Stimulated activated CD8-positive, alpha-beta memory T cell treated with anti-CD3 and anti-CD28 coated beads, Interleukin-7, amount 100 ng/mL, for 1 hour (primary cell): ENCODE measurements around the gene C10orf90.

ENCODE experiments used
- DNase-seq, 2 donors: peaks; one replicate each; pipeline ENCODE4 v3.0.0-alpha.2; 2020; ENCODE audit warnings: low read depth in 2 of 2

Gene C10orf90

GRCh38 chr10:126465771-126466170 lies 204.7 kb downstream of the C10orf90 start:
- no peak for DNase-seq

DNA sequence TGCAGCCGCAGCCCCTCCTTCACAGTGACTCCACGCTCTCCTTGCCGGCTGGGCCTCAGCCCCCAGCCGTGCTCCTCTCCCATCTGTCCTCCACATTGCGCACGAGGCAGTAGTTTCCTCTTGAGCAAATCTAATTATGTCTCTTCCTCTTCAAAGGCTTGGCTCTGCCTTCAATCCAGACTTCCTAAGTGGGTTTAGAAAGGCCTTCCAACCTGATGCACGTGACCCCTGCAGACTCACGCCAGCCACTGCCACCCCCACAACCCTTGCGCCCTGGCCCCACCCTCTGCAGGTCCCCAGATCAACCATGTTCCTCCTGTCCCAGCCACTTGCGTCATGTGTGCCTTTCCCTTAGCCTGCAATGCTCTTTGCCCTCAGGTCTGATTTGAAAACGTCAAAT lies 207.2 kb downstream of the C10orf90 start:
- DNase-seq: no peak

GRCh38 chr10:126461289-126461940 lies 209.1 kb downstream of the C10orf90 start:
- DNase-seq: no peak

DNA sequence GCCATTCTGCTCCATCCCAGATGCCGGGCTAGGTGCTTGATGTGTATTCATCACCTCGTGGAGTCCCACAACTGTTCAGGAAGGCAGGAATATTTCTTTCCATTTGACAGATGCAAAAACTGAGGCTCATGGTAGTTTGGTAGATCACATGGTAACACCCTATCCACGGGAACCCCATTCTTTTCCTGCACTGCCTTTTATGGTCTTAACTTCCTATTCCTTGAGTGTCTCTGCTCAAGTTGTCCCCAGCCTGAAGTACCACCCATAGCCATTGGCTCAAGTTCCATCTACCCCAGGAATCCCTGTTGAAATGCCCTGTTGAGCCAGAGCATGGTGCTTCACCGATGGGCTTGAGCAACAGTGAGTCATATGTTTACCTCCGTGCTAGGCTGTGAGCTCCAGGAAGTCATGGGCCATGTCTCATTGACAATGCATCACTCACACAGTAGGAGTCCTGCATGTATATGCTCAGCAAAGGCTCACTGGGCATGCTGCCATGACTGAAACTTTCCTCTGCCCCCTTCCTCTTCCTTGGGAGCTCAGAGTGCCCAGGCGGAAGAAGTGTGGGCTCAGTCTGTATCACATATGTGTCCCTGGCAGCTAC lies 210.5 kb downstream of the C10orf90 start:
- no peak for DNase-seq

DNA sequence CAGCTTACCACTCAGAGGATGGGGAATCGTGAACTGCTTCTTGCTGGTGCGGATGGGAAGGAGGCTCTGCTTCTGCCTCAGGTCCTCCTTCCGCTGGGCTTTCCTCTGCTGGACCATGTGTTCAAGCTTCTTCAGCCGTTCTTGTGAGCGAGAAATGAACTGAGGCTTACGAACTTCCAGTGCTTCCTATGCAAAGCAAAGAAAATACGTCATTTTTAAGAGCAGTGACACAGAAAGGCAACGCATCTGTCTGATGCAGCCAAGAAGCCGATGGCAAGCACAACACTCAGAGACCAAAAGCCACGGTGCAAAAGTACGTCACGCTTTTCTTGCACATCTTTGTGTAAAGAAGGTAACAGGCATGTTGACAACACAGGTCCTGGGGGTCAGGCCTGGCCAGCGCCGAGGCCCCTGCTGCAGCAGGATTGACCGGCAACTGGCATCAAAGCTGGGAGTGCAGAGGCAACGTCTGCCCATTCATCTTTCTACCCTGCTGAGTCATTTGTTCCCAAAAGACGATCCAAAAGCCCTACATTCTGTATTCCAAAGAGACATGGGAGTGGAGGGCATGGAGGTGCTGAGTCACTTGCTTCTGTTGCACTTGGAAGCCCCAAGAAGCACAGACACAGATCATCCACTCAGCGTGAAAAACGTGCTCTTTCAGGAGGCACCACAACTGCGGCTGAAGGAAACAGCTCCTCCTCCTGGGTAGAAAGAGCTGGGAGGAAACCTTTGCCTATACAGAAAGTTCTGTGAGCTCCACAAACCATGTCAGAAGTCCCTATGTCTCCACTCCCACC lies 211.3 kb downstream of the C10orf90 start:
- DNase-seq: no peak

GRCh38 chr10:126458466-126458865 lies 212.0 kb downstream of the C10orf90 start:
- DNase-seq: no peak

- no peak for DNase-seq
Observed at GRCh38 chr10:126456632-126457031, 213.9 kb downstream of the C10orf90 start.

DNA sequence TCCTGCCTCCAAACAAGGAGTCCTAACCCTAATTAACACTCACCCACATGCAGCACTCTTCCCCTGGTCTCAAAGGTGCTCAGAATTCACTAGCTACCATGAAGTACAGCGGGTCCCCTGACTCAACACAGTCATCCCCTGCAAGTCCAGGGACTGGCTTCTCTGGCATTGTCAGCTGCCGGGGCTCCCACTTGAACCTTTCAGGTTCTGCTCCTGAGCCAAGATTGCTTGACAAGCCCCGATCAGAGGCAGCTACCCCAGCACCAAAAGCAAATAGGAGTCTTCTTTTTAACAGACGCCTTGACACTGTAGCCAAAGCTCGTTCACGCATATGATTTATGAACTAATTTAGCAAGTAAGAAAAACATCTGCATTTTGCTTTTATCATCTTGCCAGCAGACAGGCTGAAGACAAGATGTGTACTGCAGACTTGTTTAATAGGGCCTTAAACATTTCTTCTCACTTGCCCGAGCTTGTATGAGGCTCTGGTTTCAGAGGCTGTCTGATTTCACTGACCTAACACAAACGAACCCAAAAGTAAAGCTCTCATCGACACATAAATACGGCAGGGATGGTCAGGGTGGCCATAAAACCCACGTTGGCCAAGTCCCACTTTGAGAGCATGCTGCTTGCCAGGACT lies 214.6 kb downstream of the C10orf90 start:
- no peak for DNase-seq

- DNase-seq: no peak
Observed at GRCh38 chr10:126455036-126455765, 215.3 kb downstream of the C10orf90 start.

DNA sequence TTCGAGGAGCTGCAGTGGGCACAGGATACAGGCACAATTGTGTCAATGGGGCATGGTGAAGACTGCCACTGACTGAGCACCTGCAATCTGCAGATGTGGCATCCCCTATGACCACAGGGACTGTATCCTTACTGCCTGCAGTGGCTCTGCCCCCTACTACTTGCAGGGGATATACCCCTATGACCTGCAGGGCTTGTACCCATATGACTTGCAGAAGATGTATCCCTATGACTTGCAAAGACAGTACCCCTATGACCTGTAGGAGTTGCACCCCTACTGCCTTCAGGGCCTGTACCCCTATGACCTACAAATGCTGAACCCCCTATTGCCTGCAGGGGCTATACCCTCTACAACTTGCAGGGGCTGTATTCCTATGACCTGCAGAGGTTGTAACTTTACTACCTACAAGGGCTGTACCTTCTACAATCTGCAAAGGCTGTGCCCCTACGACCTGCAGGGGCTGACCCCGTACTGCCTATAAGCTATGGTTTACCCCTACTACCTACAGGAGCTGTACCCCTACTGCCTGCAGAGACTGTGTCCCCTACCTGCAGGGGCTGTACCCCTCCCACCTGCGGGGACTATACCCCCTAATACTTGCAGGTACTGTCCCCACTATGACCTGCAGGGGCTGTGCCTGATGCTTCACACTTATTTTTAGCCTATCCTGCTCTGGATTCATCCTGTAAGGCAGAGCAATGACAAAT lies 216.3 kb downstream of the C10orf90 start:
- DNase-seq: no peak

- DNase-seq: no peak
Observed at GRCh38 chr10:126452245-126452644, 218.2 kb downstream of the C10orf90 start.

DNA sequence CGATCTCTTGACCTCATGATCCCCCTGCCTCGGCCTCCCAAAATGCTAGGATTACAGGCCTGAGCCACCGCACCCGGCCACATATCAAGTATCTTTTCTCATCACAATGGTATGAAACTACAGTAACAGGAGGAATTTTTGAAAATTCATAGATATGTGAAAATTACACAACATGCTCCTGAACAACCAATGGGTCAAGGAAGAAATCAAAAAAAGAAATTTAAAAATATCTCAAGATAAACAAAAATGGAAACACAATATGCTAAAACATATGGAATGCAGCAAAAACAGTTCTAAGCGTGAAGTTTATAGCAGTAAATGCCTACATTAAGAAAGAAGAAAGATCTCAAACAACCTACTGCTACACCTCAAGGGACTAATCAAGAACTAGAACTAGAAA lies 222.4 kb downstream of the C10orf90 start:
- DNase-seq: no peak

DNA sequence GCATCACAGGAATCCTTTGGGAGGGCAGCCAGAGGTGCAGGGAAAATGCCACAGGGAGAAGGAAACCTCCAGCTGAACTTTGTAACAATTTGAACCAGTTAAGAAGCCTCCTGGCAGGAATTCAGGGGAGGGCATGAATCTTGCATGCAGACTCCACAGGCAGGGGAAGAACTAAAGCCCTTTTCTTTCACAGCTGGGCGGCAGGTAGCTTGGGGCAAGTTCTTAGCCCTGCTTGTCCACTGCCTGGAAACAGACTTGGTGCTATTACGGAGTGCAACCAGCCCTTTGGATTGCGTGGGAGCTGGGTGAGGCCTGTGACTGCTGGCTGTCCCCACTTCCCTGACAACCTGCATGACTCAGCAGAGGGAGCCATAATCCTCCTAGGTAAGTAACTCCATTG lies 230.6 kb downstream of the C10orf90 start:
- DNase-seq: no peak

DNA sequence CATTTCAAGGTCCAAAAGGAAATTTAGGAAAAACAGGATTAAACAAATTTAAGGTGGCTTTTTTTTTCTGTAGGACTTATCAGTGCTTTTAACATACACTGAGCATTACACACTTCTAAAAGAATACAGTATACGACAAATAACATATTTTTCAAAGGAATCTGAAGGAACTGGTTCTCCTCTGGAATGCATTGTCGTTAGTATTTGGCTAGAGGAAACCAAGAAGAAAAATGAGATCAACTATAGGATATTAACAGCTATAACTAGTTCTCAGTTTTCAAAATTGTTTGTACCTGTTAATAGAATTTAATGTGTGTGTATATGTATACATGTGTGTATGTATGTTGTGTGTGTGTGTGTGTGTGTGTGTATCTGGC lies 232.1 kb downstream of the C10orf90 start:
- no peak for DNase-seq

DNA sequence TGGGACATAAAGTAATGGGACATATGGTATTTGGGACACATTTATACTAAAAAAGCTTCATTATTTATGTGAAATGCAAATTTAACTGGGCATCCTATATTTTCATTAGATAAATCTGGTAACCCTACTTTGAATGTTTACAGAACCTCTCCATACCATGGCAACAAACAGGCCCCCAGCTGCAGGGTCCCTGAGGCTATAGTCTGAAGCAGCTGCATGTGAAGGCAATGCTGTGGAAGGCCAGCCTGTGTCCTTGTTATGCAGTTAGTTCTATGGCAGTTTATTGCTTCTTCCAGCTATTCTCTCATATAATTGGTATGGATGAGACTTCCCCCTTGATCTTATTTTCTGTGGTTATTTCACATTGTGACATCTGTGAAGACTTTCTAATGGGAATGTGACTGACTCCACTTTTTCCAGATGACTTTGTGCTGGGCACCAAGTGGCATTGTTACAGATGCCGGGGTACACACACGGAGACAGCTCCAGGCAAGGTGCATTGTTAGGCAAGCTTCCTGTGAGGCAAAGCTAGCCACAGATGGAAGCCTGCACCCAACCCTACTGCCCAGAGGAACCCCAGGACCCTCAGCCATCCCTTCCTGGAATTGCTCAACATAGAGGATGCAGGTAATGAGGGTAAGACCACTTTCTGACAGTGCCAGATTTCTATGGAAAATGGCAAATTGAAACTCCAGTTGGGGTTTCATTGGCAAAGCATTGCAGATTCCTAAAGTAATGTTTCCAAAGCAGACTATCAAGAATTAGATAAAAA lies 232.7 kb downstream of the C10orf90 start:
- no peak for DNase-seq

- no peak for DNase-seq
Observed at GRCh38 chr10:126434235-126434634, 236.3 kb downstream of the C10orf90 start.

DNA sequence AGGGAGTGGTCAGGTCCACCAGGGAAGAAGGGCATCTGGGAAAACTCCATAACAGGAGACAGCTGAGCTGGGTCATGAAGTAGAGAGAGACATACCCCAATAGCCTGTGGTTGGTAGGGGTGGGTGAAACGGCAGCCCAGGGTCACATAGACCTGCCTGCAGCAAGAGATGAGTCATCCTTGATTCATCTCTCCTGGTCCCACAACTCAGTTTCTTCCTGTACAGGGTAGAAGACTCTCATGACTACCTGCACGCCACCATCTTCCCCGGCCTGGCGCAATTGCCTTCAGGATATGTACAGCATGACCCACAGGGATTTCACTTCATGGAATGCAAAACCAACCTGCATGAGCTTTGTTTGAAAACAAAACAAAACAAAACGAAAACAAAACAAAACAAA lies 237.1 kb downstream of the C10orf90 start:
- DNase-seq: no peak

DNA sequence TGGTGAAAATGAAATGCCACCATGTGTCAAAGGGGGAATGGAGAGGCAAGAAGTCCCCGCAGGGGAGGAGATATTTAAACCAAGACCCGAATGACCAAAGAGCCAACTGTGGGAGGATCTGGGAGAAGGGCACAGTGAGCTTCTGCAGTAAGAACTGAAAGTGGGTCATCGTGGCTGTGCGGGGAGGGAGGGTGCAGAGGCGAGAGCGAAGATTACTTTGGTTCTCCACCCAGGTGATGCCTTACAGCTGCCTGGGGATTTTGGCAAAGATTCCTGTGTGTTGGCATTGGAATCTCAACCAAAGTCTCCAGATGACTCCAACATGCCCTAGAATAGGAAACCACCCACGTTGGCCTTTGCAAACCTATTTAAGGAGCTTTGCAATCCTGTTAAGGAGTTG lies 238.0 kb downstream of the C10orf90 start:
- no peak for DNase-seq

DNA sequence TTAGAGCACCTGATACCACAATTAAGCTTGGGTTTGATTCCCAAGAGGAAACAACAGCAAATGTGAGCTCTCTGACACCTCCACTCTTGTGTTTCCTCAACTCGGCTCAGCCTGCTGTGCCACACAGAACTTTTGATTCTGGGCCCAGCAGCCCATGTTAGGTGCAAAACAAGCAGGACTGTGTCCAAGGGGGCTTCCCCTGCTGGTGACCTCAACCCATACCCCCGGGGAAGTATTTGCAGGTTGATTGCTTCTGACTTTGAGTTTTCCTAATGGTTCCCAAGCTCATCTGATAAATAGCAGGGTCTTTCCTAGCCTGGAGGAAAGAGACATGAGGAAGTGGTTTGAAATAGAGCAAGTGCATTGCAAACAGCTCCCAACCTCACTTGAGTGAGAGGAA lies 238.7 kb downstream of the C10orf90 start:
- DNase-seq: no peak

GRCh38 chr10:126430512-126430911 lies 240.0 kb downstream of the C10orf90 start:
- DNase-seq: no peak

DNA sequence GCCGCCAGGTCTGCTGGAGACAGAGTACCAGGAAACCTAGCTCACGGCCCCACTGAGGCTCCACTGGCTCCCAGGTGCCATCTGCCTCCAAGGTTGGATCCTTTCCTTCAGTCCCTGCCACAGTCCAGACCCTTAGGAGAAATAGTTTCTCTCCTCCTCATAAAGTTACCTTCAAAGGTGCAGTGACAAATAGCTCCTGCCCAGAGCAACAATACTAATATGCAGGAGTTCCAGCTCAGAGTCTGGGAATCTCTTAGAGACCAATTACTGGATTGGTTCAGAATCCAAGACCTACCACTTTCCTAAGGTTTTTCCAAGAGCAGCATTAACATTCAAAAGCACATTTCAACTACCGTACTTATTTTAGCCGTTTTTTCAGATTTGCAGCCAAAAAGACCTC lies 241.2 kb downstream of the C10orf90 start:
- DNase-seq: no peak
